HFF-Myc (cell line): Measurements from ENCODE around the gene TDP2.
A peak's percentile ranks its signal among the peaks of the same experiment; 100 is the strongest.

Experiments
- DNase-seq: peaks from one replicate; pipeline ENCODE4 v3.0.0-alpha.2; 2011; ENCODE audit warnings: low read depth; ENCODE audit errors: extremely low read depth
- H3K4me3 ChIP-seq: replicated peaks from 2 replicates; pipeline ENCODE4 v1.5.1; 2011; ENCODE audit warnings: low read depth, mild to moderate bottlenecking, control low read depth, low read length
- TF ChIP-seq, protein P1 (sequence below): IDR thresholded peaks from 2 replicates; pipeline ENCODE4 v1.5.1; 2012; ENCODE audit warnings: mild to moderate bottlenecking, low read depth, low read length, control low read depth; ENCODE audit errors: missing control alignments

Gene TDP2

GRCh38 chr6:24600903-24601302, 65.8 kb downstream of the TDP2 start:
- no peak for DNase-seq
- TF ChIP-seq, protein P1, sequence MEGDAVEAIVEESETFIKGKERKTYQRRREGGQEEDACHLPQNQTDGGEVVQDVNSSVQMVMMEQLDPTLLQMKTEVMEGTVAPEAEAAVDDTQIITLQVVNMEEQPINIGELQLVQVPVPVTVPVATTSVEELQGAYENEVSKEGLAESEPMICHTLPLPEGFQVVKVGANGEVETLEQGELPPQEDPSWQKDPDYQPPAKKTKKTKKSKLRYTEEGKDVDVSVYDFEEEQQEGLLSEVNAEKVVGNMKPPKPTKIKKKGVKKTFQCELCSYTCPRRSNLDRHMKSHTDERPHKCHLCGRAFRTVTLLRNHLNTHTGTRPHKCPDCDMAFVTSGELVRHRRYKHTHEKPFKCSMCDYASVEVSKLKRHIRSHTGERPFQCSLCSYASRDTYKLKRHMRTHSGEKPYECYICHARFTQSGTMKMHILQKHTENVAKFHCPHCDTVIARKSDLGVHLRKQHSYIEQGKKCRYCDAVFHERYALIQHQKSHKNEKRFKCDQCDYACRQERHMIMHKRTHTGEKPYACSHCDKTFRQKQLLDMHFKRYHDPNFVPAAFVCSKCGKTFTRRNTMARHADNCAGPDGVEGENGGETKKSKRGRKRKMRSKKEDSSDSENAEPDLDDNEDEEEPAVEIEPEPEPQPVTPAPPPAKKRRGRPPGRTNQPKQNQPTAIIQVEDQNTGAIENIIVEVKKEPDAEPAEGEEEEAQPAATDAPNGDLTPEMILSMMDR, result peak; percentile 29
- H3K4me3 ChIP-seq, result no peak overlapping the region
